Measurements from ENCODE around the gene CBLIF. TPM values are rescaled to one million over a fixed set of nuclear protein-coding genes. Genes with fewer than 3 reads are reported as not detected.

Gene CBLIF
- total and polyA plus RNA-seq, 2 donors (not counting 1 experiment from before 2014, with no cell fraction given): not detected

- Histone ChIP-seq H3K79me2 (ENCODE audit: control insufficient read depth, insufficient read depth, low read length) (no peaks in the 10 kb centered on the region), H3K4me1 (ENCODE audit: control insufficient read depth, extremely low read depth, insufficient read depth, low read length) (no peaks in the 10 kb centered on the region), H2AFZ (ENCODE audit: low read length) (no peak within 1 kb of the TSS), H3K27me3 (ENCODE audit: control insufficient read depth, insufficient read depth, low read length) (no peaks in the 10 kb centered on the region), H3K4me2 (ENCODE audit: extremely low read depth, insufficient read depth, low read length) (no peak within 1 kb of the TSS), H3K27ac (ENCODE audit: insufficient read depth, low read length) (no peak within 1 kb of the TSS), H4K20me1 (ENCODE audit: control insufficient read depth, extremely low read depth, insufficient read depth, low read length) (no peaks in the 10 kb centered on the region), H3K9me3 (ENCODE audit: control insufficient read depth, insufficient read depth, low read depth, low read length) (no peaks in the 10 kb centered on the region), H3K36me3 (ENCODE audit: control insufficient read depth, insufficient read depth, low read length) (no peaks in the 10 kb centered on the region), H3K9ac (ENCODE audit: insufficient read depth, low read length) (no peak within 1 kb of the TSS), H3K4me3 (replicated peaks in 1 of 4; ENCODE audit: control extremely low read depth in 1 of 4, insufficient read depth in 1 of 4, low read depth in 3 of 4, low read length in 4 of 4) (no peak within 1 kb of the TSS)
- DNase-seq (ENCODE audit: low read depth in 2 of 2): peak in 1 of 2 donors; percentile 8
- TF ChIP-seq EZH2 (IDR thresholded peaks at IDR 0.05; ENCODE audit: low read length, missing control alignments) (no peak), CTCF (conservative IDR thresholded peaks at IDR 0.05 in 1 of 2, IDR thresholded peaks at IDR 0.05 in 1 of 2; ENCODE audit: low read depth in 1 of 2, low read length in 2 of 2) (no peak)
These were observed 21.1 kb upstream of the CBLIF start, which contains the start of gene TCN1 for GRCh38 chr11:59866397-59866796. TSS of gene TCN1 (minus strand) at chr11:59866487. CDS start at chr11:59866470, 17 bp downstream.

GRCh38 chr11:59865031-59865430 is 19.7 kb upstream of the CBLIF start:
- H3K36me3 ChIP-seq (ENCODE audit: control insufficient read depth, insufficient read depth, low read length): no peaks in the 10 kb centered on the region
- DNase-seq (ENCODE audit: low read depth in 2 of 2): peak in 1 of 2 donors; percentile 78
- no peaks in the 10 kb centered on the region for H4K20me1 ChIP-seq (ENCODE audit: control insufficient read depth, extremely low read depth, insufficient read depth, low read length)
- no peaks in the 10 kb centered on the region for H3K79me2 ChIP-seq (ENCODE audit: control insufficient read depth, insufficient read depth, low read length)
- no peaks in the 10 kb centered on the region for H3K27me3 ChIP-seq (ENCODE audit: control insufficient read depth, insufficient read depth, low read length)
- no peaks in the 10 kb centered on the region for H3K4me1 ChIP-seq (ENCODE audit: control insufficient read depth, extremely low read depth, insufficient read depth, low read length)
- no peak overlapping the region for H3K27ac ChIP-seq (ENCODE audit: insufficient read depth, low read length)
- no peak overlapping the region for H3K4me3 ChIP-seq (replicated peaks in 1 of 4; ENCODE audit: control extremely low read depth in 1 of 4, insufficient read depth in 1 of 4, low read depth in 3 of 4, low read length in 4 of 4)
- no peaks in the 10 kb centered on the region for H3K9me3 ChIP-seq (ENCODE audit: control insufficient read depth, insufficient read depth, low read depth, low read length)
- TF ChIP-seq EZH2 (IDR thresholded peaks at IDR 0.05; ENCODE audit: low read length, missing control alignments): no peak
- TF ChIP-seq CTCF (conservative IDR thresholded peaks at IDR 0.05 in 1 of 2, IDR thresholded peaks at IDR 0.05 in 1 of 2; ENCODE audit: low read depth in 1 of 2, low read length in 2 of 2): no peak
- no peak overlapping the region for H2AFZ ChIP-seq (ENCODE audit: low read length)
- no peak overlapping the region for H3K4me2 ChIP-seq (ENCODE audit: extremely low read depth, insufficient read depth, low read length)
- no peak overlapping the region for H3K9ac ChIP-seq (ENCODE audit: insufficient read depth, low read length)

GRCh38 chr11:59862252-59862651 is 17.0 kb upstream of the CBLIF start:
- no peak for TF ChIP-seq CTCF (conservative IDR thresholded peaks at IDR 0.05 in 1 of 2, IDR thresholded peaks at IDR 0.05 in 1 of 2; ENCODE audit: low read depth in 1 of 2, low read length in 2 of 2)
- TF ChIP-seq EZH2 (IDR thresholded peaks at IDR 0.05; ENCODE audit: low read length, missing control alignments): no peak
- no peaks in the 10 kb centered on the region for H4K20me1 ChIP-seq (ENCODE audit: control insufficient read depth, extremely low read depth, insufficient read depth, low read length)
- no peak for DNase-seq (ENCODE audit: low read depth in 2 of 2)

More at GRCh38 chr11:59862252-59862651, 17.0 kb upstream of the CBLIF start:
- H3K79me2 ChIP-seq (ENCODE audit: control insufficient read depth, insufficient read depth, low read length): no peaks in the 10 kb centered on the region
- no peak overlapping the region for H3K27ac ChIP-seq (ENCODE audit: insufficient read depth, low read length)
- no peak overlapping the region for H3K9ac ChIP-seq (ENCODE audit: insufficient read depth, low read length)
- H3K4me2 ChIP-seq (ENCODE audit: extremely low read depth, insufficient read depth, low read length): no peak overlapping the region
- no peak overlapping the region for H3K4me3 ChIP-seq (replicated peaks in 1 of 4; ENCODE audit: control extremely low read depth in 1 of 4, insufficient read depth in 1 of 4, low read depth in 3 of 4, low read length in 4 of 4)
- no peaks in the 10 kb centered on the region for H3K4me1 ChIP-seq (ENCODE audit: control insufficient read depth, extremely low read depth, insufficient read depth, low read length)
- no peak overlapping the region for H2AFZ ChIP-seq (ENCODE audit: low read length)
- H3K36me3 ChIP-seq (ENCODE audit: control insufficient read depth, insufficient read depth, low read length): no peaks in the 10 kb centered on the region
- no peaks in the 10 kb centered on the region for H3K9me3 ChIP-seq (ENCODE audit: control insufficient read depth, insufficient read depth, low read depth, low read length)
- H3K27me3 ChIP-seq (ENCODE audit: control insufficient read depth, insufficient read depth, low read length): no peaks in the 10 kb centered on the region
